ENCODE results near the gene DCC. TPM values are rescaled to one million over a fixed set of nuclear protein-coding genes. Genes with fewer than 3 reads are reported as not detected.

DCC gene
- total RNA-seq, 2 donors from 2014 or later, result 0.10 to 0.48 TPM

GRCh38 chr18:52319424-52319983 lies 20.5 kb upstream of the DCC start:
- no peaks in the 10 kb centered on the region for H3K27me3 ChIP-seq
- no peaks in the 10 kb centered on the region for H3K9me3 ChIP-seq
- no peak overlapping the region for H3K9ac ChIP-seq (ENCODE audit: low read depth in 2 of 2, low read length in 2 of 2)
- intact Hi-C loops (cut with DNase I), result no loop called here
- no peaks in the 10 kb centered on the region for H3K4me1 ChIP-seq
- no peak for DNase-seq
- no peak for TF ChIP-seq CTCF (IDR thresholded peaks at IDR 0.05)
- H3K4me3 ChIP-seq, result no peak overlapping the region
- H3K36me3 ChIP-seq, result no peaks in the 10 kb centered on the region
- no peak overlapping the region for H3K27ac ChIP-seq

GRCh38 chr18:52322307-52322706 lies 17.7 kb upstream of the DCC start:
- no peak for DNase-seq
- TF ChIP-seq CTCF (IDR thresholded peaks at IDR 0.05), result no peak
- Histone ChIP-seq H3K4me3 (no peak overlapping the region), H3K27me3 (no peaks in the 10 kb centered on the region), H3K4me1 (no peaks in the 10 kb centered on the region), H3K36me3 (no peaks in the 10 kb centered on the region), H3K27ac (no peak overlapping the region), H3K9me3 (no peaks in the 10 kb centered on the region), H3K9ac (ENCODE audit: low read depth in 2 of 2, low read length in 2 of 2) (no peak overlapping the region)
- intact Hi-C loops (cut with DNase I), result no loop called here

GRCh38 chr18:52323802-52324201 lies 16.2 kb upstream of the DCC start:
- DNase-seq, result no peak
- Histone ChIP-seq H3K9ac (ENCODE audit: low read depth in 2 of 2, low read length in 2 of 2) (no peak overlapping the region), H3K9me3 (no peaks in the 10 kb centered on the region), H3K27me3 (no peaks in the 10 kb centered on the region), H3K36me3 (no peaks in the 10 kb centered on the region), H3K27ac (no peak overlapping the region), H3K4me1 (no peaks in the 10 kb centered on the region), H3K4me3 (no peak overlapping the region)
- TF ChIP-seq CTCF (IDR thresholded peaks at IDR 0.05), result no peak
- intact Hi-C loops (cut with DNase I), result no loop called here

GRCh38 chr18:52325997-52326396 lies 14.0 kb upstream of the DCC start:
- no peaks in the 10 kb centered on the region for H3K4me1 ChIP-seq
- intact Hi-C loops (cut with DNase I), result no loop called here
- no peak overlapping the region for H3K9ac ChIP-seq (ENCODE audit: low read depth in 2 of 2, low read length in 2 of 2)
- no peaks in the 10 kb centered on the region for H3K36me3 ChIP-seq
- H3K27me3 ChIP-seq, result no peaks in the 10 kb centered on the region
- H3K4me3 ChIP-seq, result no peak overlapping the region
- no peak for DNase-seq
- no peak overlapping the region for H3K27ac ChIP-seq
- no peak for TF ChIP-seq CTCF (IDR thresholded peaks at IDR 0.05)
- H3K9me3 ChIP-seq, result no peaks in the 10 kb centered on the region

- H3K9me3 ChIP-seq, result no peaks in the 10 kb centered on the region
- no peak for TF ChIP-seq CTCF (IDR thresholded peaks at IDR 0.05)
- H3K27ac ChIP-seq, result no peak overlapping the region
- no peaks in the 10 kb centered on the region for H3K27me3 ChIP-seq
- H3K9ac ChIP-seq (ENCODE audit: low read depth in 2 of 2, low read length in 2 of 2), result no peak overlapping the region
- no peaks in the 10 kb centered on the region for H3K4me1 ChIP-seq
- H3K4me3 ChIP-seq, result no peak overlapping the region
- intact Hi-C loops (cut with DNase I), result no loop called here
- no peak for DNase-seq
- no peaks in the 10 kb centered on the region for H3K36me3 ChIP-seq
These were observed 6.1 kb upstream of the DCC start for GRCh38 chr18:52333860-52334259.

Data from colonic mucosa (tissue), 4 donors.